ENCODE measurements around the gene SMIM36.
"Not testable (repeated sequence)": the region's sequence is repeated elsewhere in the genome, so short reads cannot be mapped to it uniquely, and the experiment has no call there.

The SMIM36 gene

DNA sequence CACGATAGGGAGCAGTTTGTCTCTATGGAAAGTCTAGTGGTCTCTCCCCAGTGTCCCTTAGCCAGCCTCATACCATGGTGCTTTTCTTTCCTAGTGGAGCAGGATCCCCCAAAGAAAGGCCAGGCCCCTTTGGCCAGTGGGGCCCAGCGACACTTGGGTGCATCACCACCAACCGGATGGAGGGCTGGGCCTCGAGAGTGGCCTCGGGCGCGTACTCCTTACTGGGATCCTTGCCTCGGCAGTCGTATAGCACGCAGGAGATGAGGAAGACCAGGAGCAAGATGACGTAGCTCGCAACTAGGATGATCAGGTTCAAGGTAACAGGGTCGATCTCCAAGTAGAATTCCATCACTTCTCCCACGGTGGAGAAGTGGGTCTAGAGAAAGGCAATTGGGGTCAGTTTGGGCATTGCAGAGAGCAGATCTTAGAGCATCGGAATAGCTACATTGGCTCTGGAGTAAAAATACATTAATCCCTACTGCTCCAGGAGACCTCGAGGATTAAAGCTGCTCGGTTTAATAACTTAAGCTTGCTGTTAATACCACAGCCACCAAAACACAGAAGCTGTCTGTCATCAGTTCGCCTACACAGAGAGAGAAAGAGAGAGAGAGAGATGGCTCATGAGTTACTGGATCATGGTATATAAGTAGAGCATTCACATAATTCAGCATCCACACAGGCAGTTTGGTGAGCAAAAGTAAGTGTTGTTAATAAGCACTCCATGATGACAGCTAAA is at the start of gene SMIM36:
SMIM36 (minus strand) TSS at position 467 of the 736 bp plus-strand sequence.
- no peak for DNase-seq (ENCODE audit: low read depth in 2 of 2)

GRCh38 chr17:55555772-55556171 is 44.5 kb upstream of the SMIM36 start:
- no peak for DNase-seq (ENCODE audit: low read depth in 2 of 2)

- DNase-seq (ENCODE audit: low read depth in 2 of 2): no peak
Observed at GRCh38 chr17:55549140-55549539, 37.9 kb upstream of the SMIM36 start.

DNA sequence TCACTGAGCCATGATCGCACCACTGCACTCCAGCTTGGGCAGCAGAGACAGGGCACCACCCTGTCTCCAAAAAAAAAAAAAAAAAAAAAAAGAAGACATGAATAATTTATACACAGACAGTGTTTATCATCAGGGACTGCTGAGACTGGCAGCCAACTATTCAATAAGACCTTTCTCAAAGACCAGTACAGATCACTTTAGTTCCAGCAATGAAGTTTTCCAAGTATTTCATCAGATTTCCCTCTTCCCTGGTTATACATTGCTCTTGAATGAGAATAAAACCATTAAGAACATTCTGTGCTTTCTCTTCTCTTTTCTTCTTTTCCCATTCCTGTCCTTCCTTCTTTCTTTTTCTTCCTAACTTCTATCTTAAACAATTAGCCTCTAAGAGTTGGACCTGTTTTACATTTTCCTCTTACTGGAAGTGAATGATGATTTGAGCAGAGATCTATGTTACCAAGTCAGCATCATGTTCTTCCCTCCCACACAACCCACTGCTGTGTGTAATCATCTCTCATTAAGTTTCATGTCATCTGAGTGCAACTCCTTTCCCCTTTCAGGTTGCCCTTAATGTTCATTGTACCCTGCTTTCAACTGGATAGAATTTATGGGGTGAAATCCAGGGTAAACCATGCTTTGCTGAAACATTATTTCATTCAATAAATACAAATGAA is 35.9 kb upstream of the SMIM36 start:
- no peak for DNase-seq (ENCODE audit: low read depth in 2 of 2)

- no peak for DNase-seq (ENCODE audit: low read depth in 2 of 2)
Observed at GRCh38 chr17:55546481-55546880, 35.2 kb upstream of the SMIM36 start.

DNA sequence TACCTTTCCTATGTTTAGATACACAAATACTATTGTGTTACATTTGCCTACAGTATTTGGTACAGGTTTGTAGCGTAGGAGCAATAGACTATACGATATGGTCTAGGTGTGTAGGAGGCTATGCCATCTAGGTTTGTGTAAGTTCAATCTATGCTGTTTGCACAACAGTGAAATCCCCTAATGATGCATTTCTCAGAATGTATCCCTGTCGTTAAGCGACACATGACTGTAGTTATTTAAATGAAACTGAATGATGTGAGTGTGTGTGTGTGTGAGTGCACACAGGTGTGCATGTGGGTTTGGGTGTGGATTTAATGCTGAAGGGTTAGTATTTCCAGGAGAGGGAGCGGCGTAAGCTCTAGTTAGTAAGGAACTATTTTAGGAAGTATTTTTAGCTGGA is 34.6 kb upstream of the SMIM36 start:
- DNase-seq (ENCODE audit: low read depth in 2 of 2): no peak

DNA sequence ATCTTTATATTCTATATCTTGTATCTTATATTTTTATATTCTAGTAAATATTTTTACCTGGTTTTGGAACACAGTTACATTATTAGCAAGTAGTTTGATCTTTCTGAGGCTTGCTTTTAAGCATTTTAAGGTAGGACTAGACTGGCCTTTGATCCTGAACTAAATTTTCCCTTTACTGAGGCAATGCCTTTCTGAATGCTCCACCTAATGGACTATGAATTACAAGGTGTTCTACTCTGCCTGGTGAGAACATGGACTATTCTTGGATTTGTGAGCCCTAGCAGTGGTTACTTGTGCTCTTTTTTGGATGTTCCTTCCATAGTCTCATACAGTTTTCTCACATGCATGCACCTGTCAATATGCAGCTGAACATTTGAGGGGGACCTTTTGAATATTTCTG is 32.5 kb upstream of the SMIM36 start:
- no peak for DNase-seq (ENCODE audit: low read depth in 2 of 2)

GRCh38 chr17:55540414-55541091 is 29.3 kb upstream of the SMIM36 start:
- DNase-seq (ENCODE audit: low read depth in 2 of 2): no peak

DNA sequence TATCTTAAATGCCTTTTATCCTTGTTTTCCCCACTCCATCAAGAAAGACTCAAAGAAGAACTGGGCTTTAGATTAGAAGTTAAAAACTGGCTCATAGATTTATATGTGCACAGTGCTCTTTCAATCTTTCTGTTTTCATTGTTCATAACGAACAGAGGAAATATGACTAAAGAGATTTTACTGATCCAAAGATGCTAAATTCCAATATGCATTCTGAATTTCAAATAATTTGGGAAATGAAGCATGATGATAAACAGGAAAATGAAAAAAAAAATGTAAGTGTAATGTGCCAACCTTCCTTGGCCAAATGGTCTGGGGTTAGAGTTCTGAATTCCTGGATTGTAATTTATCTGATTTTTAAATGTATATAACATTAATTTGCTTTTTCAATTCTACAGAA is 25.0 kb upstream of the SMIM36 start:
- no peak for DNase-seq (ENCODE audit: low read depth in 2 of 2)

- DNase-seq (ENCODE audit: low read depth in 2 of 2): no peak
Observed at GRCh38 chr17:55533608-55534007, 22.4 kb upstream of the SMIM36 start.

DNA sequence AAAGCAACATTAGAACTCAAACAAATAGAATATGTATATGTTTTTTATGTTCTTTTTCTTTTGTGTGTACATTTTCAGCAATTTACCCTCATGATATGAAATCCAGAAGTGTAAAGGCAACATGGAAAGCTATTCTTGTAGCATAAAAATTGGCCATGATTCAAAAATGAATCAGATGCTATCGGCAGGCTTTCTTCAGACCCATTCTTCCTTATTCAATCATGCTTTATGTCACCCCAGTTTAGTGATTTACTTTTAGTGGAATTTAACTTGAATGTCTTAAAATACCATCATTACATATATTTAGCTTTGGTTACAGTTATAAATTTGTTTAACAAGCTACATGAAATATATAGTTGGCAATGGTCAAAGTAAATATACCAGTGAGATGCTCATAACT is 21.4 kb upstream of the SMIM36 start:
- DNase-seq (ENCODE audit: low read depth in 2 of 2): no peak

GRCh38 chr17:55531053-55531728 is 19.9 kb upstream of the SMIM36 start:
- no peak for DNase-seq (ENCODE audit: low read depth in 2 of 2)

- no peak for DNase-seq (ENCODE audit: low read depth in 2 of 2)
Observed at GRCh38 chr17:55530064-55530463, 18.8 kb upstream of the SMIM36 start.

DNA sequence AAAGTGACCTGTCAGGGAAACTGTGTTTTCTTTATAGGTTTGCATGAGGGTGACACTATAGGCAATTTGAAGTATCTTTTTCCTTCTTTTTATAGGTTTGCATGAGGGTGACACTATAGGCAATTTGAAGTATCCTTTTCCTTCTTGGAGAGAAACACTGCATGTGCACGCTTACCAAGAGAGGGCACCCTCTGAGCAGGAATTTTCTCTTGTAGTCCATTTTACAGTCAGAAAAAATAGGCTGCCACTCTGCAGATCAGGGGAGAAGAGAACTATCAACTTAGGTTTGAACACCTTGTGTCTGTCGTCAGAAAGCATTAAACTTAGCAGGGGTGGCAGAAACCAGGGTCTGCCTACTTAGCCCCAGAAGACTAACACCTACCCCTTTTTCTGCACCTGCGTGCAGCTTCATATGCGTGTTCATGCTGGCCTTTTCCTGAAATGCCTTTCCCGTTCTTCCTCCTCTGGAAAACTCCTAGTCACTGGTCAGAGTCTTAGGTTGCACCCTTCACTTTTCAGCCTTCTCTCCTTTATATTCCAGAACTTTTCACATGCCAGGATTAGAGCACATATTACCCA is 16.4 kb upstream of the SMIM36 start:
- no peak for DNase-seq (ENCODE audit: low read depth in 2 of 2)

- no peak for DNase-seq (ENCODE audit: low read depth in 2 of 2)
Observed at GRCh38 chr17:55524440-55525220, 13.4 kb upstream of the SMIM36 start.

- DNase-seq (ENCODE audit: low read depth in 2 of 2): not testable (repeated sequence)
Observed at GRCh38 chr17:55523032-55523431, 11.8 kb upstream of the SMIM36 start.

- no peak for DNase-seq (ENCODE audit: low read depth in 2 of 2)
Observed at GRCh38 chr17:55521186-55521585, 9.9 kb upstream of the SMIM36 start.

GRCh38 chr17:55520402-55520801 is 9.2 kb upstream of the SMIM36 start:
- no peak for DNase-seq (ENCODE audit: low read depth in 2 of 2)

DNA sequence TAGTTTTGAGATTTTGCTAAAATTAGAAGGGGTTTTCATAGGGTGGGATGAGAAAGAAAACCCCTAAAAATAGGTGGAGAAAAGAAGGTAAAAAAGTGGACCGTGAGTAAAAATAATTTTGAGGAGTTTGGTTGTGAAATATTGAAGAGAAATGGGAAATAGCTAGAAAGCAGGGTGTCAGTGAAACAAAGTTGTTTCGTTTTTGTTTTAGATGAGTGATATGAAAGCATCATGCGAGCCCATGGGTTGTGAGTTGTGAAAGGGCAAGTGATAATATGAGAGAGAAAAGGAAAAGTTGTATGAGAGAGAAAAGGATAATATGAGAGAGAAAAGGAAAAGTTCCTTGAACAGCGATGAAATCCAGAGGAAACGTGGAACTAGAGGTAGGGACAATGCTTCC is 7.3 kb upstream of the SMIM36 start:
- no peak for DNase-seq (ENCODE audit: low read depth in 2 of 2)

GRCh38 chr17:55513885-55514590 is 2.8 kb upstream of the SMIM36 start:
- DNase-seq (ENCODE audit: low read depth in 2 of 2): peak; percentile 6 to 55

GRCh38 chr17:55507669-55508068 is 3.6 kb downstream of the SMIM36 start:
- DNase-seq (ENCODE audit: low read depth in 2 of 2): not testable (repeated sequence)
